Glomerular endothelial cell (primary cell): ENCODE data around the gene OSBPL5. TPM values are rescaled to one million over a fixed set of nuclear protein-coding genes. Genes with fewer than 3 reads are reported as not detected.
A peak's percentile ranks its signal among the peaks of the same experiment; 100 is the strongest.
"Not testable (repeated sequence)": the region's sequence is repeated elsewhere in the genome, so short reads cannot be mapped to it uniquely, and the experiment has no call there.

ENCODE experiments used
- DNase-seq: peaks from one replicate; pipeline ENCODE4 v3.0.0-alpha.2; 2011; ENCODE audit warnings: low read depth, low spot score; ENCODE audit errors: extremely low read depth
- total RNA-seq: library from RNA; depleted of rRNA; stranded (reverse); fragments of >200 nt; gene quantifications from 2 replicates; pipeline ENCODE4 v1.2.3, GENCODE V29; 2015

Gene OSBPL5
- total RNA-seq, 1 donor from 2014 or later, result 37.5 TPM

DNA sequence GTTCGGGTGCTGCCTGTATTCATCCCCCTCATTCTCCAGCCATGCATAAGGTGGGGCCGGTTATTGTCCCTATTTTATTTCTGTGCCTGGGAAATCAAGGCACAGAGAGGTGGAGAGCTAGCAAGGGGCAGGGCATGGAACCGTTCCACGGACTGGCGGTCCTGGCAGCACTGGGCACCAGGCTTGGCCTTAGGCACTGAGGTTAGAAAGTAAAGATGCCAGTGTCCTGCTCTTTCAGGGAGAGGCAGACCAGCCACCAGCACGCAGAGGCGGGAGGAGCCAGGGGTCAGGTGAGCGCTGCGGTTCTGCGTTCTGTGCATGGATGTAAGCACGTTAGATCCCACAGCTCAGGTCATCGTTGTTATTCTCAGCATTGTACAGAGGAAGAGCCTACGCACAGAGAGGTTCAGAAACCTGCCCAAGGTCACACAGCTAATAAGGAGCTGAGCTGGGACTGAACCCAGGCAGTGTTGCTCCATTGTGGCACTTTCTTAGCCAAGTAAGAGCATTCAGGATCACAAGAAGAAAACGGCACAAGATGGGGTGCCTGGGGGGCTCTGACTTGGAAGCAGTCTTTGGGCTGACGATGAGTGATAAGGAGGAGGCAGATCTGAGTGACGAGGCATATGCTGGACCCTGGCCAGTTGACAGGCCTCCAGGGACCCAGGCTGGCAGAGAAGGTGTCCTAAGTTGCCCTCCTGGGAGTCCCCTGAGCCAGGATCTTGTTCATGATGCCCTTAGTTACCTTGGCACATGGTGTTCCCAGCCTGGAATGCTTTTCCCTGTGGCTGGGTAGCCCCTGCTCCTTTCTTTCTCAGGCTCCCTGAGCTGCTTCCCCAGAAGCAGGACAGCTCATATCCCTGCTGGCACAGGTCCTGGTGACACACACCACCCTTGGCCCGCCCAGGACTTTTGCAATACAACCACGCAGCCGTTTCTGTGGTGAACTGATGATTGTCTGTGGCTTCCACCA, 41.1 kb downstream of the OSBPL5 start:
- peak; percentile 25 for DNase-seq

DNA sequence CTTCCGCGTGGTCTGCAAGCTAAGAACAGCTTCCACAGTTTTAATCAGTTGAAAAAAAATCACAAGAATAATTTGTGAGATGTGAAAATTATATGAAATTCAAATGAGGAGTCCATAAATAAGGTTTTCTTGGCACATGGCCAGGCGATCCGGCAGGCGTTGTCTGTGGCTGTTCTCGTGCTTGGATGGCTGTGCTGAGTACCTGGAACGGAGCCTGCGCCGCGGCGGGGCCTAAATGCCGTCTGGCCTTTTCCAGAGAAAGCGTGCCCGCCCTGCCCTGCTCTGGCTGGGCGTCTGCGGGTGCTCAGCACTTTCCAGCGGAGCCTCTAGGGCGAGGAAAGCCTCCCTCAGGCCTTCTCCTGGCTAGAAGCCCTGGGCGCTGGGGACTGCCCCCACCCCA, 41.8 kb downstream of the OSBPL5 start:
- DNase-seq, result no peak

DNA sequence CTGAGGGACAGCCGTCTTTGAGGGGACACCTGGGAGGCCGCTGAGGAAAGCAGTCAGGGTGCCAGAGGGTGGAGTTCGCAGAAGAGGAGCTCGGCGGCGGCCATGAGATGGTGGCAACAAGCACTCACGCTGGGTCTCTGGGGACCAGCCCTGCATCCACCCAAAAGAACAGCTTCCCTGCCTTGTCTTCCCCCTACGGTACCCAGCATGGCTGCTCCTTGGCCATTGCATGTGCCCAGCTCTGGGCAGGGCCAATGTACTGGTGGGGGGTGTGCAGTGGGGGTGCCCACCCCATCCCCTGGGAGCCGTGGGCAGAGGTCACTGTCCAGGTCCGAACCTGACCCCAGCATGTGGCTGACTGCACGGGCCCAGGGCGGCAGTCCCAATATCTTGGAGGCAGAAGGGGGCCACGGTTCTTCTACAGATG, 42.3 kb downstream of the OSBPL5 start:
- no peak for DNase-seq

DNA sequence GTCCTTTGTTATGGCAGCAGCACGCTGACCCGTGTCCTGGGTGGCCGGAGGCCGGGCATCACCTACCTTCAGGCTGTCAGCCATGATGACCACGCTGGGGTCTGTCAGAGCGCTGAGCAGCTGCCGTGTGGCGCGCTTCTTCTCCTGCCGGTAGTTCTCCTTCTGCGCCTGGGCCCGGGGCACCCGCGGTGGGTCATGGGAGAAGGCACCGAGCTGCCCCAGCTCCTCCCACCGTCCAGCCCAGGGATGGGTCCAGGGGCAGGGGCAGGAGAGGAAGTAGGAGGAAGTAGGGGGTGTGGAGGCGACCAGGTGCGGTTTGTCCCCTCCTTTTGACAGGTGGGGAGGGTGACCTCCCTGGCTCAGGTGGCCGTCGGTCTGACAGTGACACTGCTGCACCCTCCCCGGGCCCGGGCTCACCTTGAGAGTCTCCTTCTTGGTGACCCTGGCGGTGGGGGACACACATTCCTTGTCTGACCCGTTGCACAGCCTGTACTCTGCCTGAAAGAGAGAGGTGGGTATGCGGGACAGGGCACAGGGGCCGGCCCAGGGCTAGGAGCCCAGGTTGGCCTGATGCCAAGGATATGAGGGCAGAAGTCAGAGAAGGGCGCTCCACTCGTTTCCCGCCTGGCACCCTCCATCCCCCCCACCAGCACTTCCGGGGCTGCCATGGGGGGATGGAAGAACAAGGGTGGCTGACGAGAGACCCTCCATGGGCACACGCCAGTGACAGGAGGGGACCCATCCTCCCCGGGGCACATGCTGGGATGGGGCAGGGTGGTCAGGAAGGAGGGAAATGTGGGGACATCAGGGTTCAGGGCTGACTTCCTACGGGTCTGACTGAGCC, 43.0 kb downstream of the OSBPL5 start:
- no peak for DNase-seq

DNA sequence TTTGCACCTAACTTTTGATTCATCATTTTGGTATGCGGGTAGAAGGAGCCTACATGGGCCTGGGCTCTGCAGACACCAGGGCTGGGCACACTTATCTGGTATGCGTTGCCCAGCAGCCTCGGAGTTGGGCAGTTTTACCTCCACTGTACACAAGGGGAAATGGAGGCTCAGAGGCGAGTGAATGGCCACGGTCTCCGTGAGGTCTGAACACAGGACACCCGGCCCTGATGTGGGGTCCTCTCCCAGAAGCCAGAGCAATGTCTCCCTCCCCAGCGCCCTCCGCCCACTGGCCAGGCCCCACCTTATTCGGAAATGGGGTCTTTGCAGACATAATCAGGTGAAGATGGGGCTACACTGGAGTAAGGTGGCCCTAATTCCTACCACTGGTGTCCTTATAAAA, 43.7 kb downstream of the OSBPL5 start:
- no peak for DNase-seq

DNA sequence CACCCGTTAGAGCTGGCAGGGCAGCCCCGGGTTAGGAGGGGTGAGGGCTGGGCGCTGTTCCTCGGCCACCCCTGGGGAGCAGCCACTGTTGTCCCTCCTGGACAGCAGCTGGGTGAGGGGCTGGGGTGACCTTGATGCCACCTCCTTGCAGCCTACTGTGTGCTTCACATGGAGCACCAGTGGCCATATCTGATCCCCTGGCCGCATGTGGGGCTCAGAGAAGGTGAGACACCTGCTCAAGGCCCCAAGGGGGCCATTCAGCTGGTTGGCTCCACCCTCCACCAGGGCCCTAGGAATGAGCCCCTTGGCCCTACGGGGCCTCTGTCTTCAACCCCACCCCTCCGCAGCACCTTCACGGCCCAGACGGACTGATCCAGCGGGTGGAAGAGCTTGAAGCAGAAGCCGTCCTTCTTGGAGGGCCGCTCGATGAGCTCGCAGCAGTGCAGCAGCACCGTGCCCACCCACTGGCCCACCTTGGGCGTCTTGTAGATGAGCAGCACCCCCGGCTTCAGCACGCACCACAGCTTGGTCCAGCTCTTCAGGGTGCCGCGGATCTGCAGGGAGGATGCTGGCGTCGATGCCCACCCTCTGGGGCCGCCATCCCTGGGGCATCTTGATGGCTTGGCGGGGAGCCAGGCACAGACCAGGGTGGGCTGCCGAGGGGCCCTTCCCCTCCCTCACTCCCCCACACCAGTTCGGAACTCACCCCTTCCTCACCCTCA, 44.9 kb downstream of the OSBPL5 start:
- DNase-seq, result no peak

DNA sequence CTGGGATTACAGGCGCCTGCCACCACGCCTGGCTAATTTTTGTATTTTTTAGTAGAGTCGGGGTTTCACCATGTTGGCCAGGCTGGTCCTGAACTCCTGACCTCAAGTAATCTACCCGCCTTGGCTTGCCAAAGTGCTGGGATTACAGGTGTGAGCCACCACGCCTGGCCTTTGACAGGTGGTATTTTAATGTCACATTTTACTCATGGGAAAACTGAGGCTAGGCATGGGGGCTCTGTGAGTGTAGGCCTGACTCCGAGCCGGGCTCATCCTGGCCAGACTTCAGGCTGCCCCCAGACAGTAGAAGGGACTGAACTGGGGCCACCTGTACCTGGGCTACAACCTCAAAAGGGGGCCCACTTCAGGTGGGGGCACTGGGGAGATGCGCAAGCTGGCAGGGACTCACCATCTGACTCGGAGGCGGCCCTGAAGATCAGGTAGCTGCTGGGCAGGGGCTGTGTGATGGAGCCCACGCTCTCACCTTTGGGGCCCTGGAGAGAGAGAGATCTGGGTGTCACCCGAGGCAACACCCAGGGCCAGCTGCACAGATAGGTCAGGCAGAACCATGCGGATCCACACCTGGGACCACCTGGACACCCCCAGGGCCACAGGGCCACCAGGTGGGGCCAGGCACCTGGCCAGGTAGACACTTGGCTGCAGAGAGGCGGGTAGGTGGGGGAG, 45.8 kb downstream of the OSBPL5 start:
- DNase-seq, result no peak

DNA sequence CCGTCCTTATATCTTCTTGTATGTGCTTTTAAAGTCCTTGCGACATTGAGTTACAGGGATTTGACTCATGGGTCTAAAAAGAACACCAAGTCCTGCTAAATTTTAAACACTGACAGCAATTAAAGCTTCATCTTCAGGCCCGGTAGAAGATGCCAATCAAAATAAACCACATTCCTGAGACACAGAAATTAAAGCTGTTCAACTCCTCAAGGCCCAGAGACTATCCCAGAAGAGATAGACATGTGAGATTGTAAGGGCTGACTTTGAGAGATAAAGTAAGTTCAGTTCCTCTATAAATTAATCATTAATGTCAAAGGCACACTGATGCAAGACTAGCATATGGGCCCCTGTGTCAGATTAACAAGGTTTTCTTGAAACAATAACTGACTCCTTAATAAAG, 49.8 kb downstream of the OSBPL5 start:
- no peak for DNase-seq

DNA sequence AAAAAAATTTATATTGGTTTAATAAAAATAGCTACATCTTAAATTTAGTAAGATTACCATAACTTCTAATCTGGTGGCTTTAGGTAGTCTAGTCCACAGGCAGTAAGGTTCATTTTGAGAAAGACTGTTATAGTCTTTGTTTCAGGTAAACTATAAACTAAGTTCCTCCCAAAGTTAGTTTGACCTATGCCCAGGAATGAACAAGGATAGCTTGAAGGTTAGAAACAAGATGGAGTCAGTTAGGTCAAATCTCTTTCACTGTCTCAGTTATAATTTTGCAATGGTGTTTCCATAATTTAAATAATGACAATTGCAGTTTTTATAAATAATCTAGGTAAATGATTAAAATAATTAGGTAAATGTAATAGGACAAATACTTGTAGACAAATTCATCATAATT, 51.4 kb downstream of the OSBPL5 start:
- not testable (repeated sequence) for DNase-seq

DNA sequence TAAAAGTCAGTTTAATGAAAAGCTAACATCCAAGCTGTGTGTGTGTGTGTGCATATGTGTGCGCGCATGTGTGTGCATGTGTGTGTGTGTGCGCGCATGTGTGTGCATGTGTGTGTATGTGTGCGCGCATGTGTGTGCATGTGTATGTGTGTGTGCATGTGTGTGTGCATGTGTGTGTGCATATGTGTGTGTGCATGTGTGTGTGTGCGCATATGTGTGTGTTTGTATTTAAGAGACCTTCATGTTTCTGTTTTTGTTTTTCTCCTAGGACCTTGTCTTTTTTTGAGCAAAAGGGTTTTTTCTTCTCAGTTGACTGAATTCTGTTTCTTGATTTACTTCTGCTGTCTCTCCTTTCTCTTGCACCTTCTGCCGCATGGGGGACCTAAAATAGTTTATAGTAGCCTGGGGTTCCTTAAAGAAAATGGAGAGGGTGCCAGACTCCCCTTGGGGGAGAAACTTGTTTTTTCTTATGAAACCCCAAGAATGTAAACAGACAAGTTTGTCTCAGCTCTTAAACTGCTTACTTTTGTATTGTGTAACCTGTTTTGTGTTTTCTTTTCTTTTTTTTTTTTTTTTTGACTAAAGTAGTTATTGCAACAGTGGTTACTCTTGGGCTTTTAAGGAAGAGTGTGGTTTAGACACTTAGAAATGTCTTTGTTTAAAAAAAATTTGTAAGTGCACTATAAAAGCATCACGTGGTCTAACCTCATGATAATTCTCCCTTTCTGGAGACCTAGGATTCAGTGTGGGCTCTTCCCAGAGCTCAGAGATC, 53.0 kb downstream of the OSBPL5 start:
- DNase-seq, result no peak

DNA sequence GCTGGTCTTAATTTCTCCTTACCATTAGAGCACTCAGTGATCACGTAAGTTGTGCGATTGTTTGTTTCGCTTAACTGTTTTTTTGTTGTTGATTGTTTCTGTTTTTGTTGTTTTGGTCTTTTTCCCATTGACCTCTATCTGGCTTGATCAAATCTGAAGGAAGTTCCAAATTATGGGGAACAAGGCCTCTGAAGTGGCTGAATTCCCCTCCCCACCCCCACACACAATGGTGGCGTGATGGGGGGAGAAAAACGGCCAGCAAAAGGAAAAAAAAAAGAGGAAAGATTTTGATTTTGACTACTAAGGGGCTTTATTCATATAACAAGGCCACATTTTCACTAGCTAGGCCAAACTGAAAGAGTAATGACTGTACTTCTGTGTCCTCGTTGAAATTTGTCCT, 53.6 kb downstream of the OSBPL5 start:
- DNase-seq, result no peak

DNA sequence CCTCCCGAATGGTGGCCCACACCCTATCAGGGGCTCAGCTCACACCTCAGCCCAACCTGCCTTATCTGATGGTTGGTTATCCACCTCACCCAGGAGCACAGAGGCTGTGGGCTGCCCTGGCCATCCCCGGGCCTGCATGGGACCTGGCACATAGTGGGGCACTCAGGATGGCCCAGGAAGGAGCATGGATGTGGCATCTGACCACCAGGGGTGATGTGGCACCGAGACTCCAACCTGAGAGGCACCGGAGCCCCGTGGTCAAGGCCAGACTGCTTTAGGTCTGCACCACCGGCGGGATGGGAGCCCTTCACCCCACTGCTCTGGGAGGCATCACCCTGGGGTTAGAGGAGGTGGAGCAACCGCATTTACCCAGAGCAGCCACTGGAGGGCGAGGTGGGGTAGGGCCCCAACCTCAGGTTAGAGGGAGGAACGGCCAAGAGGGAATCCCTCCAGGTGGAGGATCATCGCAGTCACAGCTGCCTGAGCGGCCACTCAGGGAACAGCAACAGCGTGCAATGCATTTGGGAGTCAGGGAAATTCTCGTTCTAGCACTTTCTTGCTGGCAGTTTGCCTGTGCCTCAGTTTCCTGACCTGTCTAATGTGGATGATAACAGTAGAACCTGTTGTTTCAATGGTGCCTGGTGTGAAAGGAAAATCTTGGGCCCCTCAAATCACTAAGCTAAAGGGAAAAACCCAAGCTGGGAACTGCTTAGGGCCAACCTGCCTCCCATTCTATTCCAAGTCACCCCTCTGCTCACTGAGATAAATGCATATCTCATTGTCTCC, 55.0 kb downstream of the OSBPL5 start:
- DNase-seq, result no peak

DNA sequence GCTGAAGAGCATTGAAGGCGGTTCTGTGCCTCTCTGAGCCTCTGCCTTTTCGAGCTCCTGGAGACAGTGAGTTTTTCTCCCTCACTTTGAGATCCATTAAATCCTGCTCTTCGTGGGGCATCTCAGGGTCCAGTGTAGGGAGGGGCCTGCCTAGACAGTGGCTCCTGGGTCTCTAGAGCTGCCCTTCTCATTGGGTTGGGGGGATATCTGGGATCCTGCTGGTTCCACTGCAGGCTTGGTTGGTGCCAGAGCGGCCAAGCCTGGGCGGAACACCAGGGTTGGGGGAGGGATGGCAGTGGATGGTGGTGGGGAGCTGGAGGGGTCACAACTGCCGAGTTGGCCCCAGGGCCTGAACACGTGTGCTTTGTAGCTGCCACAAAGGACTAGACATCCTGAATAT, 55.7 kb downstream of the OSBPL5 start:
- DNase-seq, result no peak

DNA sequence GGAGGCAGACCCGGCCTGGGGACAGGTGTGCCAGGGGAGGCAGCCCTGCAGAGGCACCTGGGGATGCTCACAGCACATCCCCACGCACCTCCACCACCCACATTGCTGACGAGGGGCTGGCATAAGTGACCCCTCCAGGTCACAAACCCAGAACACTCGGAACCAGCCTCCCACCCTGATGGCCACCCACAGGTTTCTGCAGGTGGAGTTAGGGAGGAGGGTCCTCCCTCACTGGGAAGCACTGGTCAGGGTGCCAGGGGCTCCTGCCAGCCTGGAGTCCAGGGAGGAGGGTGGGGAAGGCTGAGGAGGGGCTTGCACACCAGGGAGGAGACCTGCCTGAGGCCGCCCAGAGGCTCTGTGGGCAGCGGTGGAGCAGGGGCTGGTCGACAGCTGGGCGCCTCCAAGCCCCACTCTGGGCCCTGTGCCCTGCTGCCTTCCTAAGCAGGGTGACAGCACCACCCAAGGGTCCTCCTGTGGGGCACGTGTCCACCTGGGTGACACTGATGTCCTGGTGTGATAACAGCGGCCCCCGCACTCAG, 56.9 kb downstream of the OSBPL5 start:
- no peak for DNase-seq

DNA sequence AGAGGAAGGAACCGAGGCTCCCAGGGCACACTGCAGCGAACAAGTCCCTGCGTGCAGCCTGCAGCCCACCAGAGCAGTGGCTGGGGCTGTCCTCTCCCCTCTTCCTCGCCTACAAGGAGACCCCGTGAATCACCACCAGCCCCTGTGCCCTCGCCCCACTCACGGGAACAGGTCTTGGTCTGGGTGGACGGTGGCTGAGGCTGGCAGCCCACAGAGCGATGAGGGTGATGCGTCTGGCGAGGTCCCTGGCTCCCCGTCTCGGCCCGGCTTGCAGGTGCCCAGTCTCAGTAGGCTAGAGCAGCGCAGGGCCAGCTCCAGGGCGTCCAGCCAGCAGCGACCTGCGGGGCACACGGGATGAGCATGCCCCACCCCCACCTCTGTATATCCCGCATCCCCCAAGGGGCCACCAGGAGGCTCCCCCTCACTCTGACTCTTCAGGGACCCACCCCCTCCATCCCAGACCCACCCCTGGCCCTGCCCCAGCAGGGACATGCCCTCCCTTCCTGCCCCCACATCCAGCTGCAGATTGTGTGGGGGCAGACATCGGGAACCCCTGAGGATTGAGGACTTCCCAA, 57.4 kb downstream of the OSBPL5 start:
- DNase-seq, result no peak

DNA sequence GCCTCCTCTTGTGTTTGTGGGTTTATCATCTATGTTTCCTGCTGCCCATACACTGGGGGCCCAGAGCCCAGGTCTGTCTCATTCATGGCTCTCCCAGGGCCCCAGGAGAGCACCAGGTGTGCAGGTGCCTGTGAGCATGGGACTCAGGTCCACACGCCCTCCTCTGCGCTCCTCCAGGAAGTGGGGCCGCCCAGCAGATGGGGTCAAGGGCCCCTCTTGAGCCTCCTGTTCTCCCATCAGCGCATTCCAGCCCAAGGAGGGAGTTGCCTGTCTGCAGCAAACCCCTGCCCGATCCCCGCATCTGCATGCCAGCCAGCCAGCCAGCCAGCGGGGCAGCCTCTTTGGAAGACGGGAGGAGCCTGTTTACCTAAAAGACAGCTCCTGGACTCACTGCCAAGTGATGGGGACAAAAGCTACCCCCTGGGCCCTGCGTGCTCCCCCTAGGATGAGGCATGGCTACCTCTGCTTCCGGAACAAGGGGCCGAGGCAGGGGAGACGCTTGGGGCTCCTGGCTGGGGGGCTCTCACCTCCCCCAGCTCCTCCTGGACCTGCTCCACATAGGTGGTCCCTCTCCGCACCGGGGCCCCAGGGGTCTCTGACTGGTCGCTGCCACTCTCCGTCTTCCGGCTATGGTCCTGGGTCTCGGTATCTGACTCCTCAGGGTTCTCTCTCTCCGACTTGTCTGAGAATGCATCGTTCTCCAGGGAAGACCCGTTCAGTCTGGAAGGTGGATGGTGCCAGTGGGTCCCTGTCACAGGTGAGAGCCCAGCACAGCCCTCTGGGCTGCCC, 58.2 kb downstream of the OSBPL5 start:
- no peak for DNase-seq
